ENCODE results near the gene CCNG2.

- no peak for TF ChIP-seq CTCF (IDR thresholded peaks at IDR 0.05)
- TF ChIP-seq POLR2A (IDR thresholded peaks at IDR 0.05) = no peak
Observed at GRCh38 chr4:77153006-77153405, 4.0 kb upstream of the CCNG2 start.
